Suprapubic skin (tissue), 4 donors: Measurements from ENCODE around the gene SFRP4. TPM values are rescaled to one million over a fixed set of nuclear protein-coding genes. Genes with fewer than 3 reads are reported as not detected.

Source experiments
- DNase-seq, 2 donors: peaks; one replicate each; pipeline ENCODE4 v3.0.0-alpha.2; 2019; ENCODE audit warnings: low spot score in 2 of 2
- H3K27ac ChIP-seq: fragments of 200-600 bp; sonication (generic); one replicate; pipeline ENCODE4 v1.5.1; 2019
- H3K27me3 ChIP-seq: fragments of 200-600 bp; sonication (generic); one replicate; pipeline ENCODE4 v1.5.1; 2019
- H3K36me3 ChIP-seq: fragments of 200-600 bp; sonication (generic); one replicate; pipeline ENCODE4 v1.5.1; 2019
- H3K4me1 ChIP-seq: fragments of 200-600 bp; sonication (generic); one replicate; pipeline ENCODE4 v1.5.1; 2019
- H3K4me3 ChIP-seq: fragments of 200-600 bp; sonication (generic); one replicate; pipeline ENCODE4 v1.5.1; 2019; ENCODE audit warnings: mild to moderate bottlenecking
- H3K9me3 ChIP-seq: fragments of 200-600 bp; sonication (generic); one replicate; pipeline ENCODE4 v1.5.1; 2019
- CTCF ChIP-seq, 2 donors: fragments of 200-600 bp in 1 of 2; fragments of 450-650 bp in 1 of 2; sonication (generic) in 1 of 2; IDR thresholded peaks; one replicate each; pipeline ENCODE4 v1.5.1; 2016 to 2019; ENCODE audit warnings: antibody characterized with exemption in 2 of 2, mild to moderate bottlenecking in 1 of 2, moderate library complexity in 1 of 2
- EP300 ChIP-seq: sonication (generic); formaldehyde crosslinking; IDR thresholded peaks from one replicate; pipeline ENCODE4 v1.6.1; 2017; ENCODE audit warnings: antibody characterized with exemption
- POLR2A ChIP-seq, 2 donors: fragments of 450-650 bp; IDR thresholded peaks; one replicate each; pipeline ENCODE4 v1.6.1; 2017; ENCODE audit warnings: antibody characterized with exemption in 2 of 2, mild to moderate bottlenecking in 2 of 2, moderate library complexity in 2 of 2
- POLR2AphosphoS5 ChIP-seq, 3 donors: sonication (generic); formaldehyde crosslinking; IDR thresholded peaks; one replicate each; pipeline ENCODE4 v1.6.1; 2017; ENCODE audit warnings: antibody characterized with exemption in 3 of 3
- WGBS: methylation state at CpG from one replicate; pipeline ENCODE4 v1.1.5; 2018; 5-methylcytosine and 5-hydroxymethylcytosine counted together
- total RNA-seq, 4 donors: library from RNA; depleted of rRNA; stranded (reverse); fragments of >200 nt; gene quantifications; one replicate each; pipeline ENCODE4 v1.1.0, GENCODE V29; 2016

Gene SFRP4
- total RNA-seq, 4 donors from 2014 or later, result 0.17 to 0.68 (median 0.34) TPM; not detected in 1

GRCh38 chr7:37901890-37902524 is 14.6 kb downstream of the SFRP4 start:
- TF ChIP-seq EP300 (no peak), POLR2AphosphoS5 (IDR thresholded peaks at IDR 0.05) (no peak), CTCF (IDR thresholded peaks at IDR 0.05) (no peak), POLR2A (IDR thresholded peaks at IDR 0.05) (no peak)
- DNase-seq, result no peak
- Histone ChIP-seq H3K27me3 (no peaks in the 10 kb centered on the region), H3K4me3 (no peak overlapping the region), H3K27ac (no peak overlapping the region), H3K9me3 (no peaks in the 10 kb centered on the region), H3K4me1 (no peaks in the 10 kb centered on the region), H3K36me3 (no peaks in the 10 kb centered on the region)
- WGBS, result 83% methylated on average over 2 of the region's 2 CpGs

- Histone ChIP-seq H3K27me3 (no peaks in the 10 kb centered on the region), H3K9me3 (no peaks in the 10 kb centered on the region), H3K4me3 (no peak overlapping the region), H3K27ac (no peak overlapping the region), H3K36me3 (no peaks in the 10 kb centered on the region), H3K4me1 (no peaks in the 10 kb centered on the region)
- DNase-seq, result no peak
- 23% methylated on average over 6 of the region's 6 CpGs for WGBS
- TF ChIP-seq EP300 (no peak), CTCF (IDR thresholded peaks at IDR 0.05) (peak in 1 of 2 donors; percentile 27), POLR2AphosphoS5 (IDR thresholded peaks at IDR 0.05) (no peak)
These were observed 15.3 kb downstream of the SFRP4 start for GRCh38 chr7:37901236-37901827.

DNA sequence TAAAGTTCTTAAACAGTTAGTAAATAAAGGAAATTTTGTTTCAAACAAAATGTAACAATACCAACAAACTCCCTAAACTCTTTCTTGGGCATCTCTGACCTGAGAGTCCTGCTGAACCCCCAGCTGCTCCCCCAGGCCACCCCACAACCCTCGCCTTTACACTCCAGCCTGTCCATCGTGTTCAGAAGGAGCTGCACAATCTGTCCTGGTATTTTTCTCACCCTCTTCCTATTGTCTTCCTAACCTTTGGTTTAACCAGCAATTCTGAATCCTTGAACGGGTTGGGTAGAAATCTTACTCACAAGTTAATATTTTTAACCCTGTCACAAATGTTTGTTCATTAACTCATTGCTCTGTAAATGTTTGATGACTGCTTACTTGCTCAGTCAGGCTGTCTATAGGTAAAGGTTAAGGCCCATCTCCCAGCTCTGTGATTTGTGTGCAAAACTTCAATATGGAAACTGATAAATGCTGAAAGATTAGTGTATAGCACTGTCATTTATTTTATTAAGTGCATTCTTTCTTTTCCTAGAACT is 16.8 kb downstream of the SFRP4 start:
- TF ChIP-seq POLR2A (IDR thresholded peaks at IDR 0.05) (no peak), EP300 (no peak), POLR2AphosphoS5 (IDR thresholded peaks at IDR 0.05) (no peak), CTCF (IDR thresholded peaks at IDR 0.05) (no peak)
- H3K36me3 ChIP-seq, result no peaks in the 10 kb centered on the region
- no peak for DNase-seq
- H3K9me3 ChIP-seq, result no peaks in the 10 kb centered on the region
- no peak overlapping the region for H3K27ac ChIP-seq
- WGBS, result 78% methylated on average over 3 of the region's 3 CpGs
- no peak overlapping the region for H3K4me3 ChIP-seq
- no peaks in the 10 kb centered on the region for H3K4me1 ChIP-seq
- H3K27me3 ChIP-seq, result no peaks in the 10 kb centered on the region

DNA sequence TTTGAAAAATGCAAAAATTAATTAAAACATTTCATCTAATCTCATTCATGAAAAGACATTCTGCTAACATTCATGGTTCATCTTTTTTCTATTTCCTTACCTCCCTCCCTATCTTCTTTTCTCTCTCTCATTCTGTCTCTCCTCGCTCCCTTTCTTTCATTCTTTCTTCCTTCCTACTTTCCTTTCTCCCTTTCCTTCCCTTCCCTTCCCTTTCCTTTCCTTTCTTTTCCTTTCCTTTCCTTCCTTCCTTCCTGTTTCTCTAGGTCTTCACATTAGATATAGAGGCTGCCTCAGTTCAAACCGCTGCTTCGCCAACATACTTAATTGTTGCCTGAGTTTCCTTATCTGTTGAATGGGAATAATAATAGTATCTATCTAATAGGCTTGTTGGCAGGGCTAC is 21.9 kb downstream of the SFRP4 start:
- no peaks in the 10 kb centered on the region for H3K9me3 ChIP-seq
- no peak overlapping the region for H3K4me3 ChIP-seq
- WGBS, result 92% methylated on average over 3 of the region's 3 CpGs
- no peak overlapping the region for H3K27ac ChIP-seq
- no peaks in the 10 kb centered on the region for H3K27me3 ChIP-seq
- TF ChIP-seq POLR2A (IDR thresholded peaks at IDR 0.05) (no peak), EP300 (no peak), CTCF (IDR thresholded peaks at IDR 0.05) (no peak), POLR2AphosphoS5 (IDR thresholded peaks at IDR 0.05) (no peak)
- H3K36me3 ChIP-seq, result no peaks in the 10 kb centered on the region
- no peaks in the 10 kb centered on the region for H3K4me1 ChIP-seq
- DNase-seq, result no peak

DNA sequence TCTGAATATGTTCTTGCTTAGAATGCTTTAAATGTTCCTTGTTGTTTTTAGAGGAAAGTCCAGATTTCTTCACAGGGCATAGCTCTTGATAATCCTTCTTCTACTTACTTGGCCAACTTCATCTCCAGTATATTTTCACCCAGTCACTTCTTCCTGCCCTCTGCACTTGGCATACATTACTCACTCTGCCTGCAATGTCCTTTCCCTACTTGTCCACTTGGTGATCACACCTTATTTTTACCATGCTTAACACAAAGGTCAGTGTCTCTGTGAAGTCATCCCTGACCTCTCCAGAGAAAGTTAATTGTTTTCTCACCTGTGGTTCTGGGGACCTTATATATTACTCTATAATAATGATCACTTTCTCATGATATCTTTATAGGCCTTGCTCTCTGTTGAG is 23.3 kb downstream of the SFRP4 start:
- Histone ChIP-seq H3K27me3 (no peaks in the 10 kb centered on the region), H3K4me3 (no peak overlapping the region), H3K27ac (no peak overlapping the region), H3K9me3 (no peaks in the 10 kb centered on the region), H3K4me1 (no peaks in the 10 kb centered on the region), H3K36me3 (no peaks in the 10 kb centered on the region)
- DNase-seq, result no peak
- no peak for TF ChIP-seq POLR2A (IDR thresholded peaks at IDR 0.05)
- TF ChIP-seq EP300, result no peak
- TF ChIP-seq CTCF (IDR thresholded peaks at IDR 0.05), result no peak
- no peak for TF ChIP-seq POLR2AphosphoS5 (IDR thresholded peaks at IDR 0.05)
